Neuron (in vitro differentiated cells): ENCODE data around the gene CLEC18C.
"Not testable (repeated sequence)": the region's sequence is repeated elsewhere in the genome, so short reads cannot be mapped to it uniquely, and the experiment has no call there.

ENCODE experiments used
- H2AFZ ChIP-seq: one replicate; pipeline ENCODE4 v1.6.1; 2013; ENCODE audit warnings: low read depth, mild to moderate bottlenecking, inconsistent platforms, low read length, moderate library complexity
- H3K27me3 ChIP-seq: one replicate; pipeline ENCODE4 v1.6.1; 2013; ENCODE audit warnings: low read length; ENCODE audit not compliant: insufficient read depth
- H3K36me3 ChIP-seq: one replicate; pipeline ENCODE4 v1.6.1; 2013; ENCODE audit warnings: low read length; ENCODE audit not compliant: insufficient read depth
- H3K4me1 ChIP-seq: one replicate; pipeline ENCODE4 v1.6.1; 2013; ENCODE audit warnings: low read length; ENCODE audit not compliant: insufficient read depth
- H3K4me3 ChIP-seq: 2 replicates; pipeline ENCODE4 v1.5.1; 2013; ENCODE audit warnings: mild to moderate bottlenecking, low read length, moderate library complexity
- H3K9me3 ChIP-seq: one replicate; pipeline ENCODE4 v1.6.1; 2013; ENCODE audit warnings: low read length

CLEC18C gene

GRCh38 chr16:70166688-70167087, 6.9 kb upstream of the CLEC18C start:
- not testable (repeated sequence) for H2AFZ ChIP-seq, H3K36me3 ChIP-seq, H3K4me1 ChIP-seq, H3K27me3 ChIP-seq, H3K9me3 ChIP-seq, H3K4me3 ChIP-seq

DNA sequence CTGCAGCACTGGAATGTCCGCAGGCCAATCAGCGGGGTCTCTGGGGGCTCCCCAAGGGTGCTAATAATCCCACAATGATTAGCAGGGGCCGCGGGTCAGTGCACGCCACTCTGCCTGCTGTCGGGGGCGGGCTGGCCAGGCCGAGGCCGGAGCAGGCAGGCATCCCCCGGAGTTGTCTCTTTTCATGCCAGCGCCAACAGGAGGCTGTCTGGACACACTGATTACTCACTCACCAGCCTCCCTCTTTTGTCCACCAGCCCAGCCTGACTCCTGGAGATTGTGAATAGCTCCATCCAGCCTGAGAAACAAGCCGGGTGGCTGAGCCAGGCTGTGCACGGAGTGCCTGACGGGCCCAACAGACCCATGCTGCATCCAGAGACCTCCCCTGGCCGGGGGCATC, 329 bp downstream of the CLEC18C start:
- not testable (repeated sequence) for H2AFZ ChIP-seq, H3K4me1 ChIP-seq, H3K36me3 ChIP-seq, H3K27me3 ChIP-seq, H3K4me3 ChIP-seq, H3K9me3 ChIP-seq

DNA sequence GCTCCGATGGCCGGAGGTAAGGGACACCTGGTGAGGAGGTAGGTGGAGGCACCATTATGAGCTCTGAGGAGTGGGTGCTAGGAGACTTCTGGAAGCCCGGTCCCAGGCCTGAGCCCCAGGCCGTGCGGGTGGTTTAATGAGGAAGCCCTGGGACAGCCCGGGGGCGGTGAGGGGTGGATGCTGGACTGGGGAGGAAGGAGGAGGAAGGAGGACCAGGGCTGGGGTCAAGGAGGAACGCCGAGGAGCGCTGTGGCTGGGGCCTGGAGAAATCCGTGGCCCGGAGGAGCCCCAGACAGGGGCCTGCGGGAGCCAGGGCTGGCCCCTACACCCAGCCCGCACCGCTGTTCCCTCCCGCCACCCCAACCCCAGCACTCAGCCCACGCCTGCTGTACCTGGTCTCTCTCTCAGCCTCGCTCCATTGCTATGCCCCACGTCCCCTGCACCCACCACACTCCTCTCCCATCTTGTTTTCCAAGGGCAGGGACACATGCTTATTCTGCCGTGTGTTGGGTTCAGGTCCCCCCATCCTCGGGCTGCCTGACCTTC, 873 bp downstream of the CLEC18C start:
- H3K27me3 ChIP-seq, H3K4me3 ChIP-seq, H2AFZ ChIP-seq, H3K36me3 ChIP-seq, H3K4me1 ChIP-seq, H3K9me3 ChIP-seq: not testable (repeated sequence)

DNA sequence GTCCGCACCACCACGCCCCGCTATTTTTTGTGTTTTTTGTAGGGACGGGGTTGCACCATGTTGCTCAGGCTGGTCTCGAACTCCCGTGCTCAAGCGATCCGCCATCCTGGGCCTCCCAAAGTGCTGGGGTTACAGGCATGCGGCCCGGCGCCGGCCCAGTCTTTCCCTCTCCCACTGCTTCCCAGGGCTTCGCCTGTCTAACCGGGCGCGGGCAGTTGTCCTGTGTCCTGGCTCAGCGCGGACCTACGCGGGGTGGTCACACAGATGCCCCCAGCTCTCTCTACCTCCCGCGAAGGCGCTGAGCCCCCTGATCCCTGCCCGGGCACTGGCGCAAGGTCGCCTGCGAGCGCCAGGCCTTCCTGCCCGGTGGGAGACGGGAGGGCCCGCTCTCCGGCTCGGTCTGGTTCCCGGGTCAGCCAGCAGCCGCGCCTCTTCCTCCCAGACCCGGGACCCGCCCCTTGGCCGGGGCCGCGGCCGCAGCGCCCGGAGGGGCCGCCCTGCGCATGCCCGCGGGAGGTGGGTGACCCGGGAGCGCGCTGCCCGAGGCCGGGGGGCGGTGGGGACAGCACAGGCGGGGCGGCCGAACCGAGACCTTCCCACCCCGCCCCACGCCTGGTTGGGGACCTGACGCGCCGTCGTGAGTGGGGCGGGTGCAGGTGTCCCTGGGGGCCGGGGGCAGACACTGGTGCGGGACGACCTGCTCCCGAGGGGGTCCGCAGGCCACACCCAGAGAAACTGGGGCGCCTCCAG, 14.4 kb downstream of the CLEC18C start:
- H2AFZ ChIP-seq, H3K27me3 ChIP-seq, H3K9me3 ChIP-seq, H3K36me3 ChIP-seq, H3K4me3 ChIP-seq, H3K4me1 ChIP-seq: not testable (repeated sequence)

DNA sequence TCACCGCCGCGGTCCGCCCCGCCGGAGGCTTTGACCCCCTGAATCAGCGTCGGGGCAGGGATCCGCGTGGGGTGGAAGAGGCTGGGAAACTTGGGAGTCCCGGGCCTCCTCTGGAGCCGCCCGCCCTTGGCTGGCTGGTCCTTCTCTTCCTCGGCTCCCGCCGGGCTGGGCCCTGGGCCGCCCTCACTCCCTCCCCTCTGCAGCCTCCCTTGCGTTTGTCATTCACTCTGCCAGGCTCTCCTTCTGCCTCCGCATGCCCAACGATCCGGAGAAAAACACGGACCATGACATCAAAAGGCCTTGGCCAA, 15.0 kb downstream of the CLEC18C start:
- not testable (repeated sequence) for H3K4me3 ChIP-seq, H3K4me1 ChIP-seq, H3K9me3 ChIP-seq, H3K27me3 ChIP-seq, H2AFZ ChIP-seq, H3K36me3 ChIP-seq

GRCh38 chr16:70190574-70190973, 17.0 kb downstream of the CLEC18C start:
- H3K4me3 ChIP-seq, H3K27me3 ChIP-seq, H2AFZ ChIP-seq, H3K4me1 ChIP-seq, H3K36me3 ChIP-seq, H3K9me3 ChIP-seq: not testable (repeated sequence)

DNA sequence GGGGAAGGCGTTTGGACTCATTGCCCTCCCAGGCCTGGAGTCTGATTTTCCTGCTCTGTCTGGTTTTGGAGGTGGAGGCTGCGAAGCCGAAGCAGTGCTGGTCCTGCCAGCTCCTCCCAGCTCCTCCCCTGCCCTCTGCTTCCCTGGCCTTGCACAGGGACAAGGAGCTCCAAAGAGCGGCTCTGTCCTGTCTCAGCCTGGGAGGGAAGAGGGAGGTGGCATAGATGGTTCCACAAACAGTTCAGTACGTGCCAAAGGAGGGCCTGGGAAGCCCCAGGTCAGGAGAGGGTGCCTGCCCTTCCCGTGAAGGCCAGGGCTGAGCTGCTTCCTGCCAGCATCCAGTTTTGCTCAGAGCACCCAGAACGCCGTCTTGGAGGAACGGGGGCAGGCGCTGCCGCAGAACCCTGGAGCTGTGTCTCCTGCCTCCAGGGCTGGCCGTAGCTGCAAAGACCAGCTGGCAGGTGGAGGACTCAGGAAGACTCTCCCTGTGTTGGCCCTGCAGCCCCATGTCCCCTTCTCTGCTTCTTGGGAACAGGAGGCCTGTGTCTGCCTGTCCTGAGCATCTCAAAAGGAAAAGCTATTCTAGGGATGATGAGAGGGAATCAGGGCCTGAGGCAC, 23.2 kb downstream of the CLEC18C start:
- not testable (repeated sequence) for H3K4me3 ChIP-seq, H3K9me3 ChIP-seq, H3K36me3 ChIP-seq, H3K4me1 ChIP-seq, H2AFZ ChIP-seq, H3K27me3 ChIP-seq

GRCh38 chr16:70197611-70198010, 24.0 kb downstream of the CLEC18C start:
- not testable (repeated sequence) for H2AFZ ChIP-seq, H3K9me3 ChIP-seq, H3K4me1 ChIP-seq, H3K36me3 ChIP-seq, H3K4me3 ChIP-seq, H3K27me3 ChIP-seq

GRCh38 chr16:70198230-70198629, 24.6 kb downstream of the CLEC18C start:
- H3K4me1 ChIP-seq, H3K36me3 ChIP-seq, H3K27me3 ChIP-seq, H2AFZ ChIP-seq, H3K4me3 ChIP-seq, H3K9me3 ChIP-seq: not testable (repeated sequence)

DNA sequence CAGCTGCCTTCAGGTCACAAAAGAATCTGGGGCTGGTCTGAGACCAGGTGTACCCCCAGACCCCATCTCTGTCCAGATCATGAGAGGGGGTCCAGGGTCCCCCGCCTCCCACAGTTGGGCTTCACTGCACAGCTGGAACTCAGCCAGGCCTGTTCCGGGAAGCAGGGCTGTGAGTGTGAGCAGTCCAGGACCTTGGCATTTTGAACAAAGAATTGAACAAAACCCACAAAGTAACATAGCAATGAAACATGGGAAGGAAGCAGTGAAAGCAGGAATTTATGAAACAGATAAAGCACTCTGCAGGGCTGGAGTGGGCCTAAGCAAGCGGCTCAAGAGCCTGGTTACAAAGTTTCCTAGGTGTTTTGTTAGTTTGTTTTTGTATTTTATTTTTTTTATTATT, 25.1 kb downstream of the CLEC18C start:
- H2AFZ ChIP-seq, H3K36me3 ChIP-seq, H3K9me3 ChIP-seq, H3K4me3 ChIP-seq, H3K27me3 ChIP-seq, H3K4me1 ChIP-seq: not testable (repeated sequence)

DNA sequence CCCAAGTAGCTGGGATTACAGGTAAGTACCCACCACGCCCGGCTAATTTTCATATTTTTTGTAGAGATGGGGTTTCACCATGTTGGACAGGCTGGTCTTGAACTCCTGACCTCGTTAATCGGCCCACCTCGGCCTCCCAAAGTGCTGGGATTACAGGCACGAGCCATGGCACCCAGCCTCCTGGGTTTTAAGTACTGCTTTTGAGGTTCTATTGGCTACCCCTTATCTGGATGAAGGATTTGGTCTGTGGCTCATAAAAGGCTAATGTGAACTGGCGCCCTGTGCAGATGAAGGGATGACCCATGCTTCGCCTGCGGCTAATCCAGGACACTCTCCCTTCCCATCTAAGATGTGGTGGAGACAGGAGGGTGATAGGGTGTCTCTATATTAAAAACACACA, 25.6 kb downstream of the CLEC18C start:
- not testable (repeated sequence) for H2AFZ ChIP-seq, H3K27me3 ChIP-seq, H3K4me3 ChIP-seq, H3K36me3 ChIP-seq, H3K9me3 ChIP-seq, H3K4me1 ChIP-seq

DNA sequence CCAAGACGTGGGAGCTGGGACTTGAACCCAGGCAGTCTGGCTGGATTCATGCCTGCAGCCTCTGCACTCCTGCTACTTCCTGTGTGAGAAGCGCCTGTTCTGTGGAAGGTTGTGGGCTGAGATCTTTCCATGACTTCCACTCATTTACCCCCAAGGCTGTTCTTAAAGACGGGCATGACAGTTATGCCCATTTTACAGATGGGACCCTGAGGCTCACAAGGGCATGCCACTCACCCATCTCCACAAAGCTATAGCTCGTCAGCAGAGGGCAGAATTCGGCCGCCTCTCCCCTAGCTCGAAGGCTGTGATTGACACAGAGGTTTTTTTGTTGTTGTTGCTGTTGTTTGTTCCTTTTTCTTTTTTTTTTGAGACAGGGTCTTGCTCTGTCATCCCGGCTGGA, 26.5 kb downstream of the CLEC18C start:
- not testable (repeated sequence) for H3K27me3 ChIP-seq, H3K4me1 ChIP-seq, H2AFZ ChIP-seq, H3K4me3 ChIP-seq, H3K36me3 ChIP-seq, H3K9me3 ChIP-seq

GRCh38 chr16:70203508-70203907, 29.9 kb downstream of the CLEC18C start:
- H3K4me1 ChIP-seq, H3K27me3 ChIP-seq, H3K36me3 ChIP-seq, H3K4me3 ChIP-seq, H3K9me3 ChIP-seq, H2AFZ ChIP-seq: not testable (repeated sequence)

- H3K4me1 ChIP-seq, H3K36me3 ChIP-seq, H3K27me3 ChIP-seq, H3K4me3 ChIP-seq, H2AFZ ChIP-seq, H3K9me3 ChIP-seq: not testable (repeated sequence)
Observed at GRCh38 chr16:70204010-70204409, 30.4 kb downstream of the CLEC18C start.
